Chondrocyte (in vitro differentiated cells): ENCODE measurements around the gene DCXR. TPM values are rescaled to one million over a fixed set of nuclear protein-coding genes. Genes with fewer than 3 reads are reported as not detected.
"Not testable (repeated sequence)": the region's sequence is repeated elsewhere in the genome, so short reads cannot be mapped to it uniquely, and the experiment has no call there.

Experiments
- DNase-seq: peaks from one replicate; pipeline ENCODE4 v3.0.0; 2021; ENCODE audit warnings: mixed read lengths, low spot score
- H3K27ac Mint-ChIP-seq: one replicate; pipeline ENCODE4 v1.8.0; 2021; ENCODE audit warnings: mild to moderate bottlenecking, moderate library complexity, mixed read lengths; ENCODE audit not compliant: unreplicated experiment
- H3K27me3 Mint-ChIP-seq: 2 replicates; pipeline ENCODE4 v1.8.0; 2021; ENCODE audit warnings: low read depth, mixed read lengths
- H3K36me3 Mint-ChIP-seq: 2 replicates; pipeline ENCODE4 v1.8.0; 2021; ENCODE audit warnings: low read depth, mixed read lengths
- H3K4me1 Mint-ChIP-seq: 2 replicates; pipeline ENCODE4 v1.8.0; 2021; ENCODE audit warnings: low read depth, mild to moderate bottlenecking, mixed read lengths
- H3K4me3 Mint-ChIP-seq: one replicate; pipeline ENCODE4 v1.8.0; 2021; ENCODE audit warnings: mild to moderate bottlenecking, moderate library complexity, mixed read lengths; ENCODE audit not compliant: unreplicated experiment
- H3K9me3 Mint-ChIP-seq: 2 replicates; pipeline ENCODE4 v1.8.0; 2021; ENCODE audit warnings: low read depth, mixed read lengths
- CTCF ChIP-seq: fragments of 200-600 bp; sonication (generic); IDR thresholded peaks from 2 replicates; pipeline ENCODE4 v1.5.0; 2021; ENCODE audit warnings: antibody characterized with exemption, mild to moderate bottlenecking, moderate library complexity
- total RNA-seq: library from RNA; stranded (reverse); gene quantifications from 3 replicates; pipeline ENCODE4 v1.2.1, GENCODE V29; 2021

Gene DCXR
- total RNA-seq, 1 donor from 2014 or later: 59.8 TPM

- Mint-ChIP-seq H3K27me3 (no peaks in the 10 kb centered on the region), H3K4me3 (no peak overlapping the region), H3K9me3 (no peaks in the 10 kb centered on the region), H3K27ac (peak overlapping the region; percentile 8), H3K4me1 (peaks cover 8% of the 10 kb centered on the region), H3K36me3 (no peaks in the 10 kb centered on the region)
- no peak for DNase-seq
- no peak for TF ChIP-seq CTCF
Measured at GRCh38 chr17:82041144-82041814, 3.8 kb upstream of the DCXR start.

- no peak for DNase-seq
- Mint-ChIP-seq H3K27me3 (no peaks in the 10 kb centered on the region), H3K4me1 (peaks cover 8% of the 10 kb centered on the region), H3K36me3 (no peaks in the 10 kb centered on the region), H3K4me3 (no peak overlapping the region), H3K27ac (no peak overlapping the region), H3K9me3 (no peaks in the 10 kb centered on the region)
- TF ChIP-seq CTCF: no peak
Measured at GRCh38 chr17:82039695-82040299, 2.3 kb upstream of the DCXR start.

- not testable (repeated sequence) for H3K4me3 Mint-ChIP-seq, H3K27me3 Mint-ChIP-seq, H3K27ac Mint-ChIP-seq, H3K9me3 Mint-ChIP-seq, DNase-seq, H3K36me3 Mint-ChIP-seq, H3K4me1 Mint-ChIP-seq
Measured at GRCh38 chr17:82038796-82039409, 1.4 kb upstream of the DCXR start.

GRCh38 chr17:82037889-82038195 lies 345 bp upstream of the DCXR start:
- no peak for TF ChIP-seq CTCF
- no peak for DNase-seq
- Mint-ChIP-seq H3K27ac (peak overlapping the region; percentile 96), H3K4me3 (peak overlapping the region; percentile 68), H3K36me3 (no peaks in the 10 kb centered on the region), H3K27me3 (no peaks in the 10 kb centered on the region), H3K9me3 (no peaks in the 10 kb centered on the region), H3K4me1 (peaks cover 10% of the 10 kb centered on the region)

- H3K36me3 Mint-ChIP-seq: no peaks in the 10 kb centered on the region
- TF ChIP-seq CTCF: no peak
- no peak overlapping the region for H3K27ac Mint-ChIP-seq
- H3K9me3 Mint-ChIP-seq: no peaks in the 10 kb centered on the region
- peak overlapping the region; percentile 70 for H3K4me3 Mint-ChIP-seq
- no peaks in the 10 kb centered on the region for H3K27me3 Mint-ChIP-seq
- no peak for DNase-seq
- peaks cover 14% of the 10 kb centered on the region for H3K4me1 Mint-ChIP-seq
Measured at GRCh38 chr17:82036634-82037091, 834 bp downstream of the DCXR start.
